ENCODE results near the gene SORCS1.

Gene SORCS1

DNA sequence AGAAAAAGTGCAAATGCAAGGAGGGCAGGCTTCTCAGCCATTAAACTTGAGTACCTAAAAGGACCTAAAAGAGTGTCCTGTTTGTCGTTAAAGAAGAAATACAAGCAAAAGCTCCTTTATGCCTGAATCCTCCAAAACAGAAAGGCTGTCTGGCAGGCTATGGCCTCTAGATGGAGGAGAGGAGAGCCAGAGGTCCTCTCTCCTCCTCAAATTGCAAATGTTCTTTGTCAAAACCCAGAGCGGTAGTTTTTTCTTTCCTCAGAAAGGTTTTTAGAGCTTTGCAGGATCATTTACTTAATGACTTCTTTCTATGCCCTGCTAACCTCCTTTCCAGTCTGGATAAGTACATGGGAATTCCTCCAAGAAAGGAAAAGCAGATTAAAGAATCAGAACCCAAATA is 1.9 kb upstream of the SORCS1 start:
- CTCF ChIA-PET, result no interaction called here
- POLR2A ChIA-PET, result no interaction called here
- DNase-seq (ENCODE audit: extremely low spot score), result peak; percentile 27
- no peak for TF ChIP-seq L3MBTL2 (conservative IDR thresholded peaks at IDR 0.05)
- no peak for TF ChIP-seq HDGF (IDR thresholded peaks at IDR 0.05; ENCODE audit: borderline replicate concordance)
- TF ChIP-seq, protein P1, sequence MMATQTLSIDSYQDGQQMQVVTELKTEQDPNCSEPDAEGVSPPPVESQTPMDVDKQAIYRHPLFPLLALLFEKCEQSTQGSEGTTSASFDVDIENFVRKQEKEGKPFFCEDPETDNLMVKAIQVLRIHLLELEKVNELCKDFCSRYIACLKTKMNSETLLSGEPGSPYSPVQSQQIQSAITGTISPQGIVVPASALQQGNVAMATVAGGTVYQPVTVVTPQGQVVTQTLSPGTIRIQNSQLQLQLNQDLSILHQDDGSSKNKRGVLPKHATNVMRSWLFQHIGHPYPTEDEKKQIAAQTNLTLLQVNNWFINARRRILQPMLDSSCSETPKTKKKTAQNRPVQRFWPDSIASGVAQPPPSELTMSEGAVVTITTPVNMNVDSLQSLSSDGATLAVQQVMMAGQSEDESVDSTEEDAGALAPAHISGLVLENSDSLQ (IDR thresholded peaks at IDR 0.05), result no peak
- TF ChIP-seq ARNT (IDR thresholded peaks at IDR 0.05), result no peak
- no peak for TF ChIP-seq FOXA1 (IDR thresholded peaks at IDR 0.05)
- no peak for TF ChIP-seq ZNF384 (IDR thresholded peaks at IDR 0.05)
- TF ChIP-seq NFRKB (IDR thresholded peaks at IDR 0.05), result no peak
- TF ChIP-seq FOXM1 (IDR thresholded peaks at IDR 0.05; ENCODE audit: borderline replicate concordance), result no peak
- no peak for TF ChIP-seq FOXK2 (IDR thresholded peaks at IDR 0.05)
- TF ChIP-seq TARDBP (IDR thresholded peaks at IDR 0.05), result no peak
- TF ChIP-seq SP1 (IDR thresholded peaks at IDR 0.05), result no peak
- no peak for TF ChIP-seq BHLHE40 (IDR thresholded peaks at IDR 0.05; ENCODE audit: borderline replicate concordance)

DNA sequence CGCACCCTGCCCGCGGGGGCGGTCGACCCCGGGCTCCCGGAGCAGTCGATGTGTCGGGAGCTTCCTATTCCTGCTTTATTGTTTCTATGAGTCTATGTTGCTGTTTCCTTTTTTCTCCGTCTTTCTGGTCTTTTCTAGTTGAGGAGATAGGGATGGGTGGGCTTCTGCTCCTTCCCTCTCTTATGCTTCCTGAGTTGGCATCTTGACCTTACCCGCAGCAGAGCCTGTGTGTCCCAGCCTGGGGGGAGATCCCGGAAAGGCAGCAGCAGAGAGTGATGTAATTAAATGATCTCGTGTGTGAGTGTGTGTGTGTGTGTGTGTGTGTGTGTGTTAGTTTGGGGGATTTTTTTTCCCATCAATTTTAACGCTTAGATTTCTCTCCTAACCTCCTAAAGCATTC is 486 bp upstream of the SORCS1 start:
- ChIA-PET CTCF (interaction anchor here (0.6 kb wide), 1 partner anchor 164 kb away, joined by 5 read pairs; no protein-coding TSS in a partner anchor), POLR2A (no interaction called here)
- peak; percentile 22 for DNase-seq (ENCODE audit: extremely low spot score)
- TF ChIP-seq L3MBTL2 (conservative IDR thresholded peaks at IDR 0.05), result no peak
- TF ChIP-seq HDGF (IDR thresholded peaks at IDR 0.05; ENCODE audit: borderline replicate concordance), result no peak
- TF ChIP-seq TARDBP (IDR thresholded peaks at IDR 0.05), result no peak
- TF ChIP-seq SUZ12 (IDR thresholded peaks at IDR 0.05), result no peak
- no peak for TF ChIP-seq FOXK2 (IDR thresholded peaks at IDR 0.05)
- no peak for TF ChIP-seq FOXM1 (IDR thresholded peaks at IDR 0.05; ENCODE audit: borderline replicate concordance)
- TF ChIP-seq ELF4 (IDR thresholded peaks at IDR 0.05), result no peak

DNA sequence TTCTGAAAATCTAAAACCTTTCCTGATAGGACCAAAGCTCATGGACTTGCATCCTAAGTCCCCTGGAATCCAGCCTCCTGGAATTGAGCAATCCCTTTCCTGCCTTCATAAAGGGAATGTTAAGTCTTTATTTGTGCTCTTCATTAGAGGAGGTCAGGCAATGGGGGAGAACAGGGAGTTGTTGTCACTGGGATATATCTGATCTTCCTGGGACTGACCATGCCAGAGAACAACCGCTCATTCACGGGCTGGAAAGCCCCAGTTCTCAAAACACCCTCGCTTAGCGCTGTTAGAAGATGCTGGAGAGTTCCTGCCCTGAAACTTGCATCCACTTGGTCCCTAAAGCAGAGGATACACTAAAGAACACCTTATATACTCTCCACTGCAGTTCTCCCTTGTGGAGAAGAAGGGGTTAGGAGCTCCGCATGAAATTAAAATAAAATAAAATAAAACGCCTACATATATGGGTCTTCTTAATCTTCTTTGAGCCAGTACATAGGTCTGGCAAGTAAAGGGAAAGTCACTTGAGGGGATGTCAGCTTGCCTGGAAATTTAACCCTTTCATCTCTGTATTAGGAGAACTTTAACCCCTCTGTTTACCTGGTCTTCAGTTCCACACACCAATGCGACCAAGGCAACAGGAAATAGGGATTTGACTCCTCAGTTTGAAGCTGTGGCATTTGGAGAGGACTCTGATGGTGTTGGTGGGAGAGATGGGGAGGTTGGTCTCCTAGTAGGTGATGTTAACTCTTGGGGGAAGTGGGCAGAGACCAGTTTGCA is 1.2 kb downstream of the SORCS1 start:
- POLR2A ChIA-PET, result no interaction called here
- TF ChIP-seq L3MBTL2 (conservative IDR thresholded peaks at IDR 0.05) (no peak), SP1 (IDR thresholded peaks at IDR 0.05) (no peak), ZNF384 (IDR thresholded peaks at IDR 0.05) (no peak), HDGF (IDR thresholded peaks at IDR 0.05; ENCODE audit: borderline replicate concordance) (no peak), NFRKB (IDR thresholded peaks at IDR 0.05) (no peak), FOXA1 (IDR thresholded peaks at IDR 0.05) (no peak)
- no peak for DNase-seq (ENCODE audit: extremely low spot score)
- CTCF ChIA-PET, result no interaction called here

DNA sequence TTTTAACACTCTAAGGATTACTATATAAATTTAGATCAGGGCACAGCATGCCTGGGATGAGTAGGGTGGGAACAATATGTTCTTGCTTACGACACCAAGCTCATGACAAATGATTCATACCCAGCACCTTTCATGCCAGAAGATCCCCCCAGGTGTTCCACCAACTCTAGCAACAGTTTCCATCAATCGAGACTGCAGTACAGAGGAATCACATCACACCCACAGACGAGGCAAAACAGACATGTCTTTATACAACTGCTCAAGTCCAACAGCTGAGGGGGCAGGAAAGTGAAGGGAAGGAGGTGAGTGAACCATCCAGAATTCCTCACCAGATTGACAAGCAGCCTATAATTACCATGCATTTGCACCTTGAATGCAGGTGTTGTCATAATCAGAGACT is 3.6 kb downstream of the SORCS1 start:
- POLR2A ChIA-PET, result no interaction called here
- CTCF ChIA-PET, result no interaction called here
- TF ChIP-seq FOXM1 (IDR thresholded peaks at IDR 0.05; ENCODE audit: borderline replicate concordance) (no peak), SUZ12 (IDR thresholded peaks at IDR 0.05) (no peak), ZNF384 (IDR thresholded peaks at IDR 0.05) (no peak), SP1 (IDR thresholded peaks at IDR 0.05) (no peak), LEF1 (IDR thresholded peaks at IDR 0.05; ENCODE audit: borderline replicate concordance) (no peak)
- DNase-seq (ENCODE audit: extremely low spot score), result no peak

DNA sequence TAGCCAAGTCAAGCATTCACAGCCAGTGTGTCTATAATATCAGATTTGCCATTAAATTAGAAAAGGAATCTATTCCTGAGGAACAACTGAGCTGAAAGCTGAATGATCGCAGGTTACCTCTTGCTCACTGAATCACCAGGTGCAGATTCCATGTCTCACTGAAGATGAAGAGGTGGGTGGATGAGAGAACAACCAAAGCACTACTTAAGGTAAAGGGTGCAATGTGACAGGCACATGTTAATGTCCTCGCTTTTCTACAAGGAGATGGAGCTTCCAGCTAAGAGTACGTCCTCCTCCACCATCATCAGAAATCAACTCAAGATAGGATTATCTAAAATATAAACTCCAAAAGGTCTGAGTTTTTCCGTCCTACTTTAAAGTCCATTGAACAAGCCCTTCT is 4.6 kb downstream of the SORCS1 start:
- ChIA-PET POLR2A (no interaction called here), CTCF (no interaction called here)
- TF ChIP-seq SP1 (IDR thresholded peaks at IDR 0.05), result no peak
- TF ChIP-seq CTBP1 (IDR thresholded peaks at IDR 0.05; ENCODE audit: borderline replicate concordance), result no peak
- TF ChIP-seq SUZ12 (IDR thresholded peaks at IDR 0.05), result no peak
- TF ChIP-seq ELF4 (IDR thresholded peaks at IDR 0.05), result no peak
- TF ChIP-seq NFRKB (IDR thresholded peaks at IDR 0.05), result no peak
- TF ChIP-seq BHLHE40 (IDR thresholded peaks at IDR 0.05; ENCODE audit: borderline replicate concordance), result no peak
- TF ChIP-seq FOXK2 (IDR thresholded peaks at IDR 0.05), result no peak
- TF ChIP-seq ZNF384 (IDR thresholded peaks at IDR 0.05), result no peak
- no peak for TF ChIP-seq L3MBTL2 (conservative IDR thresholded peaks at IDR 0.05)
- no peak for TF ChIP-seq FOXA1 (IDR thresholded peaks at IDR 0.05)
- no peak for TF ChIP-seq TARDBP (IDR thresholded peaks at IDR 0.05)
- TF ChIP-seq ARNT (IDR thresholded peaks at IDR 0.05), result no peak
- TF ChIP-seq FOXM1 (IDR thresholded peaks at IDR 0.05; ENCODE audit: borderline replicate concordance), result no peak
- TF ChIP-seq, protein P1 (IDR thresholded peaks at IDR 0.05), result no peak
- DNase-seq (ENCODE audit: extremely low spot score), result no peak

DNA sequence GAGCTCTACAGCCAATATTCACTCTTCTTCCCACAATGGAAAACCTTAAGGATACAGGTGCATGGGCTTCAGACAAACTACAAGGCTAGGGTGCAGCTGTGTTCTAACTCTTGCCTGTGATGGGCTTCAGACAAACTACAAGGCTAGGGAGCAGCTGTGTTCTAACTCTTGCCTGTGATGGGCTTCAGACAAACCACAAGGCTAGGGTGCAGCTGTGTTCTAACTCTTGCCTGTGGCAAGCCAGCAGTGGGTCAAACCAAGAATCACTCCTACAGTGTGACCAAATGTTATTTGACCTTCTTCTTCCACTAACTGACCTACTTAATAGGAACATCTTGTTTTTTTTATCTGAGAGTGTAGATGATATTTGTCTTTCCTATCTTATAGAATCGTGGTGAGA is 7.4 kb downstream of the SORCS1 start:
- ChIA-PET CTCF (no interaction called here), POLR2A (no interaction called here)
- no peak for TF ChIP-seq SP1 (IDR thresholded peaks at IDR 0.05)
- TF ChIP-seq FOXK2 (IDR thresholded peaks at IDR 0.05), result no peak
- no peak for TF ChIP-seq ELF4 (IDR thresholded peaks at IDR 0.05)
- no peak for TF ChIP-seq CTBP1 (IDR thresholded peaks at IDR 0.05; ENCODE audit: borderline replicate concordance)
- no peak for TF ChIP-seq FOXM1 (IDR thresholded peaks at IDR 0.05; ENCODE audit: borderline replicate concordance)
- TF ChIP-seq, protein P1 (IDR thresholded peaks at IDR 0.05), result no peak
- TF ChIP-seq FOXA1 (IDR thresholded peaks at IDR 0.05), result no peak
- no peak for TF ChIP-seq SUZ12 (IDR thresholded peaks at IDR 0.05)
- TF ChIP-seq L3MBTL2 (conservative IDR thresholded peaks at IDR 0.05), result no peak
- no peak for TF ChIP-seq BHLHE40 (IDR thresholded peaks at IDR 0.05; ENCODE audit: borderline replicate concordance)
- no peak for DNase-seq (ENCODE audit: extremely low spot score)

DNA sequence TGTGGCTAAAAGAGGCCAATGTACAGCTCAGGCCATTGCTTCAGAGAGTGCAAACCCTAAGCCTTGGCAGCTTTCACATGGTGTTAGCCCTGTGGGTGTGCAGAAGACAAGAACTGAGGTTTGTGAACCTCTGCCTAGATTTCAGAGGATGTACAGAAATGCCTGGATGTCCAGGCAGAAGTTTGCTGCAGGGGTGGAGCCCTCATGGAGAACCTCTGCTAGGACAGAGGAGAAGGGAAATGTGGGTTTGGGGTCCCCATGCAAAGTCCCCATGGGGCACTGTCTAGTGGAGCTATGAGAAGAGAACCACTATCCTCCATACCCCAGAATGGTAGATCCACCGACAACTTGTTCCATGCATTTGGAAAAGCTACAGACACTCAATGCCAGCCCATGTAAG is 12.4 kb downstream of the SORCS1 start:
- TF ChIP-seq LEF1 (IDR thresholded peaks at IDR 0.05; ENCODE audit: borderline replicate concordance), result no peak
- no peak for TF ChIP-seq FOXK2 (IDR thresholded peaks at IDR 0.05)
- TF ChIP-seq L3MBTL2 (conservative IDR thresholded peaks at IDR 0.05), result no peak
- TF ChIP-seq BHLHE40 (IDR thresholded peaks at IDR 0.05; ENCODE audit: borderline replicate concordance), result no peak
- TF ChIP-seq FOXA1 (IDR thresholded peaks at IDR 0.05), result no peak
- no peak for TF ChIP-seq SP1 (IDR thresholded peaks at IDR 0.05)
- no peak for TF ChIP-seq NFRKB (IDR thresholded peaks at IDR 0.05)
- no peak for TF ChIP-seq ARNT (IDR thresholded peaks at IDR 0.05)
- TF ChIP-seq HDGF (IDR thresholded peaks at IDR 0.05; ENCODE audit: borderline replicate concordance), result no peak
- no peak for TF ChIP-seq CTBP1 (IDR thresholded peaks at IDR 0.05; ENCODE audit: borderline replicate concordance)
- TF ChIP-seq ELF4 (IDR thresholded peaks at IDR 0.05), result no peak
- no peak for TF ChIP-seq FOXM1 (IDR thresholded peaks at IDR 0.05; ENCODE audit: borderline replicate concordance)
- TF ChIP-seq, protein P1 (IDR thresholded peaks at IDR 0.05), result no peak
- TF ChIP-seq TARDBP (IDR thresholded peaks at IDR 0.05), result no peak
- ChIA-PET POLR2A (no interaction called here), CTCF (no interaction called here)
- no peak for DNase-seq (ENCODE audit: extremely low spot score)

Data from HEK293T (cell line).